ENCODE data around the gene ACSL6.

GRCh38 chr5:131987251-131987650 is 24.2 kb downstream of the ACSL6 start:
- no peak for TF ChIP-seq CTCF (IDR thresholded peaks at IDR 0.05)
- no peak for TF ChIP-seq POLR2A (IDR thresholded peaks at IDR 0.05)
